Measurements from ENCODE around the gene MAP2K6.

MAP2K6 gene

GRCh38 chr17:69525920-69526841 is 111.7 kb downstream of the MAP2K6 start:
- in situ Hi-C loops (cut with HindIII; ENCODE audit: low sequenced_read_pairs) = no loop called here

DNA sequence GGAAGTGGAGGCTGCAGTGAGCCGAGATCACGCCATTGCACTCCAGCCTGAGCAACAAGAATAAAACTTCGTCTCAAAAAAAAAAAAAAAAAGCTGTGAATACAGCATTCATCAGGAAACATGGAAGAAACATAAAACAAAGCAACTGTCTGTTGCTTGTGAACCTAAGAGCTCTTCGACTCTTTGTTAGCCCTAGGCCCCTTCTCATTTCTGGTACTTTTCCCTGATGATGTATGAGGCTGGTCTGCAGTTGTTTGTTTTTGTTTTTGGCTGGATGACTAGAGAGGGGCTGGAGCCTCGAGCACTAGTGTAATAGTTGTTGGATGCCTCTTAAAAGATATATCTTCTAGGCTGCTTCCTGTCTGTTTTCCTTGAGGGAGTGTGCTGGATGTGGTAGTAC is 113.5 kb downstream of the MAP2K6 start:
- in situ Hi-C loops (cut with HindIII; ENCODE audit: low sequenced_read_pairs) = no loop called here

DNA sequence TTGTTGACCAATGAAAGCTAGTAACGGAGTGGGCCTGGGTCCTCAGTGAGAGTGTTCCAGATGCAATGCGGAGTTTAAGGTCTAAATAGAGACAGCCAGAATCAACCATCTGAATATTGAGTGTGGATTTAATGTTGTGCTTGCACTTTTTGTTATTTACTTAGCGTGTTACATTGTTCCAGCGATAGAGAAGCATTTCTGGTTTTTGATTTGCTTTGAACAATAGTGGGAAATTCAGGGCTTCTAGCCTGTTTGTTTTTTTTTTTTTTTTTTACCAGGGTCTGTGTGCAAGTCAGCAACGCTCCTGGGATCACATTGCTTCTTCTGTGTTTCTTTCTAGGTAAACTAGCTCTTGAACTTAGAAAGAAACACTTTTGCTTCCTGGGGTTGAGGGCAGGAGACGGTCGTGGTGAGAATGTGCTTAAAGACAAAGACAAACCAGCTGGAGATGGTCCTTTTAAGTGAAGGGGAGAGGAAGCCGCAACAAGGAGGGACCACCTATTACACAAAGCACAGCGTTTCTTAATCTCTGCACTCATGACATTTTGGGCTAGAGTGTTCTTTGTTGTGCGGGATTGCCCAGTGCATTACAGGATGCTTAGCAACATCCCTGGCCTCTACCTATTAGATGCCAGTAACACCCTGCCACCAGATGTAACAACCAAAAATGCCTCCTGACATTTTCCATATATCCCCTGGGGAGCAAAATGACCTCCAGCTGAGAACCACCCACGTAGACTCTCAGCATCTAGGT is 119.2 kb downstream of the MAP2K6 start:
- in situ Hi-C loops (cut with HindIII; ENCODE audit: low sequenced_read_pairs) = no loop called here

- in situ Hi-C loops (cut with HindIII; ENCODE audit: low sequenced_read_pairs) = no loop called here
Observed at GRCh38 chr17:69534235-69534621, 119.7 kb downstream of the MAP2K6 start.

DNA sequence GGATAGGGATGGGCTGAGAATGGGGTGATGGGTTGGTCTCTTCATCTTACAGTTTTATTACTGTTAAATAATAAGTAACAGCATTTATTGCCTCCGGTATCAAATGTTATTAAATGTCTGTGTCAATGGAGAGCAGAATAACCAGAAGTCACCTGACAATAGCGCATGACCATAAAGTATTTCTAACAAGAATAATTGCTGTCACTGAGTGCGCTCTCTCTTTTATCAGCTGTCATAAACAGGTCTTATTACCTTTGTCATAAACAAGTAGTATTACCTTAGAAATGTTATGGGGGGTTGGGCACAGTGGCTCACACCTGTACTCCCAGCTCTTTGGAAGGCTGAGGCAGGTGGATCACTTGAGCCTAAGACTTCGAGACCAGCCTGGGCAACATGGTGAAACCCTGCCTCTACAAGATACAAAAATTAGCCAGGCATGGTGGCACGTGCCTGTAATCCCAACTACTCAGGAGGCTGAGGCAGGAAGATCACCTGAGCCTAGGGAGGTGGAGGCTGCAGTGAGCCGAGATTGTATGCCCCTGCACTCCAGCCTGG is 120.6 kb downstream of the MAP2K6 start:
- in situ Hi-C loops (cut with HindIII; ENCODE audit: low sequenced_read_pairs) = no loop called here

DNA sequence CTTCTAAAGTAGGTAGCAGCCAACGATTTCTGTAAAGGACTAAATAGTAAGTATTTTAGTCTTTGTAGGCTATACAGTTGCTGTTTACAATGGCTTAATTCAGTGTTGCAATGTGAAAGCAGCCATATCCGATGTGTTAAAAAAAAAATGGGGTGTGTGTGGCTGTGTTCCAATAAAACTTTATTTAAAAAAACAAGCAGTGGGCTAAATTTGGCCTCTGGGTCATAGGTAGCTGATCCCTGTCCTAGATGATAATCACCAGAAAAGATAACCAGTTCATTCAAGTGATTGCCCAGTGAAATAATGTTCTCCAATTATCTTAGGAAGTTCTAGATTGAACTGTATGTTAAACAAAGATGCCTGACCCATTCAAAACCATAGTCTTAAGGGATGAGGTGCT is 124.3 kb downstream of the MAP2K6 start:
- in situ Hi-C loops (cut with HindIII; ENCODE audit: low sequenced_read_pairs) = no loop called here

GRCh38 chr17:69539274-69539673 is 124.8 kb downstream of the MAP2K6 start:
- in situ Hi-C loops (cut with HindIII; ENCODE audit: low sequenced_read_pairs) = no loop called here

- in situ Hi-C loops (cut with HindIII; ENCODE audit: low sequenced_read_pairs) = no loop called here
Observed at GRCh38 chr17:69539781-69540319, 125.4 kb downstream of the MAP2K6 start.

- in situ Hi-C loops (cut with HindIII; ENCODE audit: low sequenced_read_pairs) = no loop called here
Observed at GRCh38 chr17:69540356-69540755, 125.9 kb downstream of the MAP2K6 start.

DNA sequence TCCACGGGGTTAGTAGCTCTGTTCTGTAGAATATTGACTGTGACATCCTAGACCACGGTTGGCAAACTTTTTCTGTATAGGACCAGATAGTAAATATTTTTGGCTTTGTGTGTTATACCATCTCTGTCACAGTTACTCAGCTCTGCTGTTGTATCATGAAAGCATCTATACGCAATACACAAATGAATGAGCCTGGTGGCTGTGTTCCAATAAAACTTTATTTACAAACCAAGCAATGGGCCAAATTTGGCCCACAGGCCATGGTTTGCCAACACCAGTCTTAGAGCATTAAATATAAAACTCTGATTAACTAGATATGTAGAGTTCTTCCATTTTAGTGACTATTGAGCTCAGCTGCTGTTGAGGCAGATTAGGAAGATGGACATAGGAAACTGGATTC is 132.7 kb downstream of the MAP2K6 start:
- in situ Hi-C loops (cut with HindIII; ENCODE audit: low sequenced_read_pairs) = no loop called here

DNA sequence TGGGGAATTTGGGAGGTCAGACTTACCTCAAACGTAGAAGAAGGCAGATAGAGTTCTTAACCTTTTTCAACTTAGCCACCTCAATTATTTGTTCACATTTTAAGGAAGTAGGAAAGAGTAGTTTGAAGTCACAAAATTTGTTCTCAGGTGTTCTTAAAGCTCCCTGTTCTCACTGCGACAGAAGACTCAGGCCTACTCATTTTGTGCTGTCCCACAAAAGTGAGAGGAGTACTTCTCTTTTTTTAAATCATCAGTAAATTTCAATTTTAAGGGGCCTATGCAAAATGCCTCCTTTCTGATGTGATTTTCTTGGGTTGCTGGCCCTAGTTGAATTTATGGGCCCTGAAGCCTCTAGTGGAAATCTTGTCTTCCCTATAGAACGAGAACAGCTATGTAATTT is 133.4 kb downstream of the MAP2K6 start:
- in situ Hi-C loops (cut with HindIII; ENCODE audit: low sequenced_read_pairs) = no loop called here

DNA sequence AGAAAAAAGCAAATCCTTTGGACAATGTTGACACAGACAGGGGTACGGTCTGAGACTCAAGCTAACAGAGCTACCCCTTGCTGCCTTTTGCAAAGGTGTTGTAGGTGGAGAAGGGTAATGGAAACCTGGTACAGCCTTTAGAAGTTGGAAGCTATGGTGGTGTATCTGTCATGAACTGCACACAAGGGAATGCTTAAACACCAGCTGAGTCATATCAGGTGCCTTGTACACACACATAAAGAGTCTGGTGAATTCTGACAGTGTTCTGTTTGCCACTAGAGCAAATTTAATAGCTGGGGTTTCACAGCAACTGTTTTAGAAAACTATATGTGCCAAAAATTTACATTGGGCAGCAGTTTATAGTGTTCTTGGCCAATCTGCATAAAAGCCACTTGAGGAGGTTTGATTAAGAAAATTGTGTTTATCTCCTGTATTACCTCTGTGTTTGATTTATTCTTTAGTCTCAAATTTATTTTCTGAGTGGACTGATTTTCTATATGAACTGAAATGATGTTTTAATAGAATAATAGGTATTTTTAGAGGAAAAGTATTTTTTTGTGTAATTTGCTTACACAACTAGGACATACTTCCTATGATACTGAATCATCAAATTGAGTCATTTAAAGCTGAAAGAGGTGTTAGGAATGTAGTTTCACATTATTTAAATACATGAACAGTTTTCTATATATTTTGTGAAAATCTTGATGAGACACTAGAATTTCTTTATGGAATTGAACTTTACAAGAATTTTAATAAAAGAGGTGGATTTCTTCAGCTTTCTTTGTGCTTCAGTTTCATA is 136.9 kb downstream of the MAP2K6 start:
- in situ Hi-C loops (cut with HindIII; ENCODE audit: low sequenced_read_pairs) = no loop called here

- in situ Hi-C loops (cut with HindIII; ENCODE audit: low sequenced_read_pairs) = no loop called here
Observed at GRCh38 chr17:69552986-69553667, 138.6 kb downstream of the MAP2K6 start.

GRCh38 chr17:69555056-69555455 is 140.6 kb downstream of the MAP2K6 start:
- in situ Hi-C loops (cut with HindIII; ENCODE audit: low sequenced_read_pairs) = no loop called here

GRCh38 chr17:69557339-69557738 is 142.8 kb downstream of the MAP2K6 start:
- in situ Hi-C loops (cut with HindIII; ENCODE audit: low sequenced_read_pairs) = no loop called here

DNA sequence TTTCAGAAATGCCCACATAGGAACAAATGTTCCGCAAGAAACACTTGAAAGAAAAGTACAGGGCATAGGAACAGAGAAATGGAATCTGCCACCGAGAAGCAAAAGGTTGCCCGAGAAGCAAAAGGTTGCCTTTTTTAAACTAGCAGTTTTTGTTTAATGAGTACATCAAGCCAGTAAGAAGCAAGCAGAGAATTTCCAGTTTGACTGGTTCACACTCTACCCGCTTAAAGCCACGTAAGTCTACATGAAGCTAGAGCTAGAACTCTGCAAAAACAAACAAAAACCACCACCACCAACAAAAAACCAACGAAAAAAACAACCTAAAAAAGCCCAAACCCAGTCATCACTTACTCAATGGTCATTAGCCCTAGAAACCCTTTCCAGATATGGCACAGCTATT is 144.3 kb downstream of the MAP2K6 start:
- in situ Hi-C loops (cut with HindIII; ENCODE audit: low sequenced_read_pairs) = no loop called here

DNA sequence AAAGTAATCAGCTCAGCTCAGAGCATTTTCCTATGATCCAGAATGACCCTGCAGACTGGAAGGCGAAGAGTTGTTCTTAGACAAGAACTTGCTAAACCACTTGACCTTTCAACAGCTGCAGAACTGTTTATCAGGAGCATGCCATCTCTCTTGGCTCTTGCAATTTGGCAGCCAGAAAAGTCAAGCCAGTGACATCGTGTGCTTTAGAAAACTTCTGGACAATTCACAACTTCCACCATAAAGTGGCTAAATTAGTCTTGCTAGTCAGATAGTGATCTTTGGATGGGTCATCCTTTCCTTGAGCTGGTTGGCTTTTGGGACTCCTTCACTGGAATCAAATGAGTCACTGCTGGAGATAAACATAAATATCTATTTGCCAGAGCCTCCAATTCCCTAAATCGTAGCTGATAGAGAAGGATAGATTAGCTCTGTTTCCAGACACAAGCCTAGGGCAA is 146.5 kb downstream of the MAP2K6 start:
- in situ Hi-C loops (cut with HindIII; ENCODE audit: low sequenced_read_pairs) = no loop called here

GRCh38 chr17:69561462-69561861 is 147.0 kb downstream of the MAP2K6 start:
- in situ Hi-C loops (cut with HindIII; ENCODE audit: low sequenced_read_pairs) = no loop called here

GRCh38 chr17:69565447-69565846 is 150.9 kb downstream of the MAP2K6 start:
- in situ Hi-C loops (cut with HindIII; ENCODE audit: low sequenced_read_pairs) = no loop called here

DNA sequence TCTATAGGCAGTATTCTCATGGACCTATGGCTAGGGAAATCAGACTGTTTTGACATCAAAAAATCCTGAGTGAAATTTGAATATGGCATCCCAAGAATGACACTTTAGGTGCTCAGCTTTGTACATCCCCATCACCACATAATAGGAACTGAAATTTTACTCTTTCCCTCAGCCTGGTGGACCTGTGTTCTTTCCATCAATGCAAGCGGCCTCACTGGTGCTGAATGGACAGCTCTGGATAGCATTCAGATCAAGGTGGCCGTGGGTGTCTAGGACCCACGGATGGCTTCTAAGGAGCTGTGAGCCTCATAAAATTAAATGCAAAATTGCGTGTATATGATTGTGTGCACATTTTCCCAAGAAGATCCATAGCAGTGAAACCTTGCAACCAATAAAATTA is 152.6 kb downstream of the MAP2K6 start:
- in situ Hi-C loops (cut with HindIII; ENCODE audit: low sequenced_read_pairs) = no loop called here

Data from DLD1 (cell line).